ENCODE measurements around the gene PDE8A. TPM values are rescaled to one million over a fixed set of nuclear protein-coding genes. Genes with fewer than 3 reads are reported as not detected.

PDE8A gene
- total RNA-seq, 1 donor from 2014 or later, result 43.4 TPM

DNA sequence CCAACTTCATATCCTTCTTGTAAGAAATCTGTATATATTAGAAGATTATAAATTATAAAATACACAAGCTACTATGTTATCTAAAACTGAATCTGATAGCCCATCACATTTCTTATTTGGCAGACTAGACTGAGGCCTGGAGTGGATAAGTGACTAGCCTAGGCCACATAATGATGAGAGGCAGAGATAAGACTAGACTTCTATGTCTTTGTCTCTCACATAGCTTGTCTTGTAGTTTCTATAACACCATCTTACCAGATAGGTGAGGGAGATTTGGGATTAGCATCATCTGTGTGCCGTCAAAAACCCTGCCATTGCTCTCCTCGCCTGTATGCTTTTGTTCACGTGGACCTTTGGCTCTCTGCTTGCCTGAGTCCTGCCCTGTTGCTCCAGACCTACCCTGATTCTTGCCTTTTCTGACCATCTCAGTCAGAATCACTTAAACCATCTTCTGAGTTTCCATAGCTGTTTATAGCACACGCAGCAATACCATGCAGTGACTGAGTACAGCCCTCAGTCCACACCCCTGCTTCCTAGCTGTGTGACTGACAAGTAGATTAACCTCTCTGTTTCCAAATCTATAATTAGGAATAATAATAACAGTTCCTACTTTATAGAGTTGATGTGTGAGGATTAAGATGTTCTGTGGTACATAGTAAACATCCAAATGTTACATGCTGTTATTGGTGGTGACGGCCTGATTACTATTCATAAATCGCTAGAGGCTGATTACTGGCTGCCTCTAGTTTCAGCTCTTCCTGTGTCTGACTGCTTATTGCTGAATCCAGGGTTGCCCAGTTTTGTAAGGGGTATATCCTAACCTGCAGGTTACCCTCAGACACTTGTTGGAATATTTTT lies 49.7 kb downstream of the PDE8A start:
- Mint-ChIP-seq H3K9me3 (ENCODE audit: unreplicated experiment) (no peaks in the 10 kb centered on the region), H3K27me3 (ENCODE audit: unreplicated experiment) (no peaks in the 10 kb centered on the region), H3K4me3 (ENCODE audit: unreplicated experiment) (no peak overlapping the region), H3K27ac (ENCODE audit: unreplicated experiment) (peak overlapping the region; percentile 87), H3K4me1 (ENCODE audit: unreplicated experiment) (peaks cover 67% of the 10 kb centered on the region), H3K36me3 (ENCODE audit: low read depth, unreplicated experiment) (peaks cover under 1% of the 10 kb centered on the region)
- DNase-seq (ENCODE audit: low spot score), result no peak
- TF ChIP-seq, protein P1, sequence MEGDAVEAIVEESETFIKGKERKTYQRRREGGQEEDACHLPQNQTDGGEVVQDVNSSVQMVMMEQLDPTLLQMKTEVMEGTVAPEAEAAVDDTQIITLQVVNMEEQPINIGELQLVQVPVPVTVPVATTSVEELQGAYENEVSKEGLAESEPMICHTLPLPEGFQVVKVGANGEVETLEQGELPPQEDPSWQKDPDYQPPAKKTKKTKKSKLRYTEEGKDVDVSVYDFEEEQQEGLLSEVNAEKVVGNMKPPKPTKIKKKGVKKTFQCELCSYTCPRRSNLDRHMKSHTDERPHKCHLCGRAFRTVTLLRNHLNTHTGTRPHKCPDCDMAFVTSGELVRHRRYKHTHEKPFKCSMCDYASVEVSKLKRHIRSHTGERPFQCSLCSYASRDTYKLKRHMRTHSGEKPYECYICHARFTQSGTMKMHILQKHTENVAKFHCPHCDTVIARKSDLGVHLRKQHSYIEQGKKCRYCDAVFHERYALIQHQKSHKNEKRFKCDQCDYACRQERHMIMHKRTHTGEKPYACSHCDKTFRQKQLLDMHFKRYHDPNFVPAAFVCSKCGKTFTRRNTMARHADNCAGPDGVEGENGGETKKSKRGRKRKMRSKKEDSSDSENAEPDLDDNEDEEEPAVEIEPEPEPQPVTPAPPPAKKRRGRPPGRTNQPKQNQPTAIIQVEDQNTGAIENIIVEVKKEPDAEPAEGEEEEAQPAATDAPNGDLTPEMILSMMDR (IDR thresholded peaks at IDR 0.05; ENCODE audit: unreplicated experiment), result no peak

DNA sequence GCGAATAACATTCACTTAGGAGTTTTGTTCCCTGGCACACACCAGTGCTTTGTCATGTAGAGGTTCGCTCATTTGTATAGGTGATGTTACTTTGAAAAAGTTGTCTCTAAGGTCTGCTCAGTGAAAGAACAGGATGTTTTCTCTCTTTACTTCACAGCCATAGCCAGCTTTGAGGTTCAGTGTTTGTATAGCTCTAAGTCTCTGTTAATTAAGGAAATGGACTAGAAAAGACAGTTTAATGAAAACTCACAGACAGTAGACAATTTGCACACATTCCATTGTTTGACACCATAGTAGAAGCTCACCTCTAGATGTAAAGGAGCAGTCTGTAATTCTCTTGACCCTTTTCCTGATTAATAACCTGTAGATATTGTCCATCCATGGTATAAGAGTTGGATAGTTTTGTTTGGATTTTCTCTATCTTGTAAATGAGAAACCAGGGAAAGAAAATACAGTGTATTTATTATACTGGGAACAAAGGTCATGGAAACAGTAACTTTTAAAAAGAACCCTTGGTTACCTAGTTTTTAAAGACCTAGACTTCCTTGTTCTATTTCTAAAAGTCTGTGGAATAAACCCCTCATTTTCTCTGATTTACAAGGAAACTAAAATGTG lies 50.4 kb downstream of the PDE8A start:
- Mint-ChIP-seq H3K4me1 (ENCODE audit: unreplicated experiment) (peaks cover 66% of the 10 kb centered on the region), H3K4me3 (ENCODE audit: unreplicated experiment) (no peak overlapping the region), H3K27me3 (ENCODE audit: unreplicated experiment) (peaks cover 2% of the 10 kb centered on the region), H3K27ac (ENCODE audit: unreplicated experiment) (peak overlapping the region; percentile 83), H3K36me3 (ENCODE audit: low read depth, unreplicated experiment) (no peaks in the 10 kb centered on the region), H3K9me3 (ENCODE audit: unreplicated experiment) (no peaks in the 10 kb centered on the region)
- no peak for DNase-seq (ENCODE audit: low spot score)
- TF ChIP-seq, protein P1 (IDR thresholded peaks at IDR 0.05; ENCODE audit: unreplicated experiment), result no peak

DNA sequence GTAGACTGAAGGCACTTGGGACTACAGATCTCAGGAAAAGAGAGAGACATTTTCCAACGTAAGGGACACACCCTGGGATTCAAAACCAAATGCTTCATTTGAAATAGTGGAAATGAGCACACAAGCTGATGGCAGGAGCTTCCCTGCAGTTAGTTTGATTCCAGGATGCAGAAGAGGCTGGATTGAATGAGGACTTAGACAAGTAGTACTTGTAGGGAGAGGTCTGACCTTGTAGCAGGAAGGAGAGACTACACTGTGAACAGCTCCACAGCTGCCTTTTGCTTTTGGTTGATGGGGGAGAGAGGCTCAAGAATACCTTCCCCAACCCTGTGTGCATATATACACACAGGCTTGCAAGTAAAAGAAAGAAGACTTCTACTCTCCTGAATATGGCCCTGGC lies 51.5 kb downstream of the PDE8A start:
- DNase-seq (ENCODE audit: low spot score), result no peak
- H3K27me3 Mint-ChIP-seq (ENCODE audit: unreplicated experiment), result peaks cover 2% of the 10 kb centered on the region
- no peak overlapping the region for H3K4me3 Mint-ChIP-seq (ENCODE audit: unreplicated experiment)
- peaks cover 62% of the 10 kb centered on the region for H3K4me1 Mint-ChIP-seq (ENCODE audit: unreplicated experiment)
- H3K9me3 Mint-ChIP-seq (ENCODE audit: unreplicated experiment), result no peaks in the 10 kb centered on the region
- H3K27ac Mint-ChIP-seq (ENCODE audit: unreplicated experiment), result peak overlapping the region; percentile 5
- TF ChIP-seq, protein P1 (IDR thresholded peaks at IDR 0.05; ENCODE audit: unreplicated experiment), result no peak
- H3K36me3 Mint-ChIP-seq (ENCODE audit: low read depth, unreplicated experiment), result no peaks in the 10 kb centered on the region

DNA sequence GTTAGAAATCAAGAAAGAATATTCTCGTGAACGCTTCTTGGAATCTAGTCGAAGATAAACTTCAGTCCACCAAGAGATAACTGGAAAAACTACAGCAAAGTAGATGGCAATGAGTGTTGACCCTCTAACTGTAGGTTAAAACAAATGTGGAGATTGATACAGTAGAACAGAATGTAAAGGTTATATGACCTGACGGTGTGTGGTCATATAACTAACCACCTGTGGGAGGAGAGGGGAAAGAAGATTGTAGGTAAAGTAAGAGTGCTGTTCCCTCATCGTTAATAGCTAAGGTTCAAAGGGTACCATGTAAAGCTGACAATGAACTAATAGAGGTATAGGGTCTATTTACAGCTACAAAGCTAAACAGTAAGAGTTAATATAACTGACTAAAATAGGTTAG lies 52.6 kb downstream of the PDE8A start:
- no peak for DNase-seq (ENCODE audit: low spot score)
- Mint-ChIP-seq H3K27ac (ENCODE audit: unreplicated experiment) (no peak overlapping the region), H3K27me3 (ENCODE audit: unreplicated experiment) (peaks cover 2% of the 10 kb centered on the region), H3K36me3 (ENCODE audit: low read depth, unreplicated experiment) (no peaks in the 10 kb centered on the region), H3K4me3 (ENCODE audit: unreplicated experiment) (no peak overlapping the region), H3K9me3 (ENCODE audit: unreplicated experiment) (no peaks in the 10 kb centered on the region), H3K4me1 (ENCODE audit: unreplicated experiment) (peaks cover 53% of the 10 kb centered on the region)
- TF ChIP-seq, protein P1 (IDR thresholded peaks at IDR 0.05; ENCODE audit: unreplicated experiment), result no peak

DNA sequence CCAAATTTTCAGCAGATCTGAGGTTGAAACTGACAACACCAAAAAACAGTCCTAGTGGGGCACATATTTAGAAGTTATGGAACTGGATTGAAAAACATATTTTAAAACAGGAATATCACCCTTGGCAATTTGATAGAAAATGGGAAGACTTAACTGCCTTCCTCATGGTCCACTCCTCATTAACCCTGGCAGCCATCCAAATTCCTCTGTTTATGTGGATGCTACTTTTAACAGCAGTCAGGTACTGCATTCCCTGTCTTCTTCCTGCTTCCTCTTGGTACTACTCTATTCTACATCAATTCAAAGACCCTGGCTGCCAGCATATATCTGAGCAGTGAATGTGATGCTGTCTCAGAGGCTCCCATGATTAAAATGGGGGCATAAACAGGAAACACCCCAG lies 54.3 kb downstream of the PDE8A start:
- Mint-ChIP-seq H3K27ac (ENCODE audit: unreplicated experiment) (no peak overlapping the region), H3K36me3 (ENCODE audit: low read depth, unreplicated experiment) (no peaks in the 10 kb centered on the region), H3K4me1 (ENCODE audit: unreplicated experiment) (peaks cover 37% of the 10 kb centered on the region), H3K4me3 (ENCODE audit: unreplicated experiment) (no peak overlapping the region), H3K9me3 (ENCODE audit: unreplicated experiment) (no peaks in the 10 kb centered on the region), H3K27me3 (ENCODE audit: unreplicated experiment) (peaks cover 2% of the 10 kb centered on the region)
- DNase-seq (ENCODE audit: low spot score), result no peak
- TF ChIP-seq, protein P1 (IDR thresholded peaks at IDR 0.05; ENCODE audit: unreplicated experiment), result no peak

Data from endothelial cell (in vitro differentiated cells).